ENCODE measurements around the gene ZNF784.

ZNF784 gene

GRCh38 chr19:55643003-55643886, 18.9 kb upstream of the ZNF784 start, which contains the start of gene ZNF581:
Gene ZNF581, plus strand, starts transcription at chr19:55643649. Its CDS starts 923 bp downstream, at chr19:55644572.
- no peaks in the 10 kb centered on the region for H3K9me3 ChIP-seq (ENCODE audit: control insufficient read depth, insufficient read depth, low read length)
- no peak within 1 kb of the TSS for H3K27ac ChIP-seq (ENCODE audit: low read length)
- no peak for DNase-seq (ENCODE audit: low read depth, low spot score)
- H3K4me3 ChIP-seq (ENCODE audit: low read length), result peak within 1 kb of the TSS; percentile 82
- H3K27me3 ChIP-seq (ENCODE audit: control insufficient read depth, insufficient read depth, low read length), result no peaks in the 10 kb centered on the region
- peaks cover 8% of the 10 kb centered on the region for H3K36me3 ChIP-seq (ENCODE audit: control insufficient read depth, insufficient read depth, low read length)
- 0 out of 2 replicates have a peak, but pooled peaks cover 1% of the 10 kb centered on the region for H3K4me1 ChIP-seq (ENCODE audit: control insufficient read depth, insufficient read depth, low read length)
- WGBS (ENCODE audit: insufficient coverage, insufficient read length), result no CpG with 5 or more reads among the region's 56 CpGs

GRCh38 chr19:55642153-55643002, 18.0 kb upstream of the ZNF784 start:
- Histone ChIP-seq H3K36me3 (ENCODE audit: control insufficient read depth, insufficient read depth, low read length) (peaks cover 8% of the 10 kb centered on the region), H3K27ac (ENCODE audit: low read length) (no peak overlapping the region), H3K27me3 (ENCODE audit: control insufficient read depth, insufficient read depth, low read length) (no peaks in the 10 kb centered on the region), H3K4me3 (ENCODE audit: low read length) (peak overlapping the region; percentile 82), H3K4me1 (ENCODE audit: control insufficient read depth, insufficient read depth, low read length) (0 out of 2 replicates have a peak, but pooled peaks cover 1% of the 10 kb centered on the region), H3K9me3 (ENCODE audit: control insufficient read depth, insufficient read depth, low read length) (no peaks in the 10 kb centered on the region)
- DNase-seq (ENCODE audit: low read depth, low spot score), result no peak
- no CpG with 5 or more reads among the region's 65 CpGs for WGBS (ENCODE audit: insufficient coverage, insufficient read length)

GRCh38 chr19:55641426-55642152, 17.2 kb upstream of the ZNF784 start:
- no peak overlapping the region for H3K27ac ChIP-seq (ENCODE audit: low read length)
- no peaks in the 10 kb centered on the region for H3K9me3 ChIP-seq (ENCODE audit: control insufficient read depth, insufficient read depth, low read length)
- 0 out of 2 replicates have a peak, but pooled peaks cover 1% of the 10 kb centered on the region for H3K4me1 ChIP-seq (ENCODE audit: control insufficient read depth, insufficient read depth, low read length)
- peak overlapping the region; percentile 82; the same call in 1 of the 2 replicates for H3K4me3 ChIP-seq (ENCODE audit: low read length)
- no peak for DNase-seq (ENCODE audit: low read depth, low spot score)
- H3K27me3 ChIP-seq (ENCODE audit: control insufficient read depth, insufficient read depth, low read length), result no peaks in the 10 kb centered on the region
- no CpG with 5 or more reads among the region's 25 CpGs for WGBS (ENCODE audit: insufficient coverage, insufficient read length)
- peaks cover 8% of the 10 kb centered on the region for H3K36me3 ChIP-seq (ENCODE audit: control insufficient read depth, insufficient read depth, low read length)

GRCh38 chr19:55640577-55641425, 16.4 kb upstream of the ZNF784 start, which contains the start of gene ZNF580:
Gene ZNF580, plus strand, starts transcription at chr19:55641002. Its CDS starts 1,507 bp downstream, at chr19:55642509.
- DNase-seq (ENCODE audit: low read depth, low spot score), result no peak
- peaks cover 3% of the 10 kb centered on the region; the same call in 1 of the 2 replicates for H3K4me1 ChIP-seq (ENCODE audit: control insufficient read depth, insufficient read depth, low read length)
- no peak within 1 kb of the TSS for H3K27ac ChIP-seq (ENCODE audit: low read length)
- peak within 1 kb of the TSS; percentile 82; the same call in 1 of the 2 replicates for H3K4me3 ChIP-seq (ENCODE audit: low read length)
- no CpG with 5 or more reads among the region's 89 CpGs for WGBS (ENCODE audit: insufficient coverage, insufficient read length)
- no peaks in the 10 kb centered on the region for H3K9me3 ChIP-seq (ENCODE audit: control insufficient read depth, insufficient read depth, low read length)
- H3K36me3 ChIP-seq (ENCODE audit: control insufficient read depth, insufficient read depth, low read length), result peaks cover 8% of the 10 kb centered on the region
- H3K27me3 ChIP-seq (ENCODE audit: control insufficient read depth, insufficient read depth, low read length), result no peaks in the 10 kb centered on the region

- H3K27me3 ChIP-seq (ENCODE audit: control insufficient read depth, insufficient read depth, low read length), result no peaks in the 10 kb centered on the region
- H3K4me3 ChIP-seq (ENCODE audit: low read length), result no peak overlapping the region
- DNase-seq (ENCODE audit: low read depth, low spot score), result no peak
- H3K27ac ChIP-seq (ENCODE audit: low read length), result no peak overlapping the region
- peaks cover 5% of the 10 kb centered on the region for H3K36me3 ChIP-seq (ENCODE audit: control insufficient read depth, insufficient read depth, low read length)
- no CpG with 5 or more reads among the region's 38 CpGs for WGBS (ENCODE audit: insufficient coverage, insufficient read length)
- no peaks in the 10 kb centered on the region for H3K9me3 ChIP-seq (ENCODE audit: control insufficient read depth, insufficient read depth, low read length)
- H3K4me1 ChIP-seq (ENCODE audit: control insufficient read depth, insufficient read depth, low read length), result peaks cover 3% of the 10 kb centered on the region; the same call in 1 of the 2 replicates
Measured at GRCh38 chr19:55640043-55640576, 15.7 kb upstream of the ZNF784 start.

- Histone ChIP-seq H3K9me3 (ENCODE audit: control insufficient read depth, insufficient read depth, low read length) (no peaks in the 10 kb centered on the region), H3K27me3 (ENCODE audit: control insufficient read depth, insufficient read depth, low read length) (no peaks in the 10 kb centered on the region), H3K4me3 (ENCODE audit: low read length) (no peak overlapping the region), H3K4me1 (ENCODE audit: control insufficient read depth, insufficient read depth, low read length) (peaks cover 3% of the 10 kb centered on the region; the same call in 1 of the 2 replicates), H3K36me3 (ENCODE audit: control insufficient read depth, insufficient read depth, low read length) (no peaks in the 10 kb centered on the region), H3K27ac (ENCODE audit: low read length) (no peak overlapping the region)
- no peak for DNase-seq (ENCODE audit: low read depth, low spot score)
- no CpG with 5 or more reads among the region's 6 CpGs for WGBS (ENCODE audit: insufficient coverage, insufficient read length)
Measured at GRCh38 chr19:55638864-55639359, 14.5 kb upstream of the ZNF784 start.

- no peak overlapping the region for H3K27ac ChIP-seq (ENCODE audit: low read length)
- H3K4me3 ChIP-seq (ENCODE audit: low read length), result no peak overlapping the region
- no CpG with 5 or more reads among the region's 11 CpGs for WGBS (ENCODE audit: insufficient coverage, insufficient read length)
- no peak for DNase-seq (ENCODE audit: low read depth, low spot score)
- peaks cover 3% of the 10 kb centered on the region; the same call in 1 of the 2 replicates for H3K4me1 ChIP-seq (ENCODE audit: control insufficient read depth, insufficient read depth, low read length)
- no peaks in the 10 kb centered on the region for H3K9me3 ChIP-seq (ENCODE audit: control insufficient read depth, insufficient read depth, low read length)
- no peaks in the 10 kb centered on the region for H3K36me3 ChIP-seq (ENCODE audit: control insufficient read depth, insufficient read depth, low read length)
- H3K27me3 ChIP-seq (ENCODE audit: control insufficient read depth, insufficient read depth, low read length), result no peaks in the 10 kb centered on the region
Measured at GRCh38 chr19:55637534-55637933, 13.2 kb upstream of the ZNF784 start.

- WGBS (ENCODE audit: insufficient coverage, insufficient read length), result no CpG with 5 or more reads among the region's 4 CpGs
Measured at GRCh38 chr19:55636723-55637122, 12.4 kb upstream of the ZNF784 start.

More at GRCh38 chr19:55636723-55637122, 12.4 kb upstream of the ZNF784 start:
- H3K9me3 ChIP-seq (ENCODE audit: control insufficient read depth, insufficient read depth, low read length), result no peaks in the 10 kb centered on the region
- H3K27me3 ChIP-seq (ENCODE audit: control insufficient read depth, insufficient read depth, low read length), result no peaks in the 10 kb centered on the region
- DNase-seq (ENCODE audit: low read depth, low spot score), result no peak
- no peak overlapping the region for H3K4me3 ChIP-seq (ENCODE audit: low read length)
- no peak overlapping the region for H3K27ac ChIP-seq (ENCODE audit: low read length)
- H3K36me3 ChIP-seq (ENCODE audit: control insufficient read depth, insufficient read depth, low read length), result no peaks in the 10 kb centered on the region
- H3K4me1 ChIP-seq (ENCODE audit: control insufficient read depth, insufficient read depth, low read length), result peaks cover 3% of the 10 kb centered on the region; the same call in 1 of the 2 replicates
